GM21515 (cell line): ENCODE measurements around the gene MVB12B.
"Not testable (repeated sequence)": the region's sequence is repeated elsewhere in the genome, so short reads cannot be mapped to it uniquely, and the experiment has no call there.

Experiments used
- ATAC-seq: cut with Tn5 transposase; IDR thresholded peaks from one replicate; pipeline ENCODE4 v1.9.1; 2021; ENCODE audit not compliant: unreplicated experiment

MVB12B gene

DNA sequence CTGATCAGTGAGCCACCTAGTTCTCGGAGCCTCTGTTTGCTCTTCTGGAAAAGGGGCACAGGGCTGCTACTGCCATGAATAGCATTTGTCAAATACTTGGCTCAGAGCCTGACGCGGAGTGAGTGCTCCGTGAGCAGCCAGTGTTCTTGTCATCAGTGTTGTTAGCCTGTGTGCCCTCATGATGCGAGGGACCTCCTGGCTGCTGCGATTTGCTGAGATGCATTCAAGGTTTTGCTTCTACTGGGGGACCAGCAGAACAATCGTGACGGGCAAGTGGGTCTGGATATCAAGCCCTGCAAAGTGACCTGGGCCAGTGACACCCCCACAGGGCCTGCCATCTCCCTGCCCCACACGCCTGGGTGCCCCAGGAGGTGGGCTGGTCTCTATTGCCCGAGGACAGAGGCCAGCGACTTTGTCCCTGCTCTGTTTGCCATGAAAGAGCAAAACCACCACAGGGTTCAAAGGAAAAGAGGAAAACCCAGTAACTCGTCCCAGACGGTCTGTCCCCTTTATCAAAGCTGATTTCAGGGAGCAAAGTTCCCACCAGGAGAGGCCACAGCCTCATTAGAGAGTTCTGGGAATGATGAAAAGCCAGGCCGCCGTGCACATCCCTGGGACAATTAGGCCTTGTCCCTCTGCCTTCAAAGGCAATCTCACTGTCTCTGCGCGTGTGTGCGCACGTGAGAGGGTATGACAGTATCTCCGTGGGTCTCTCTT lies 200.6 kb downstream of the MVB12B start:
- ATAC-seq: no peak

DNA sequence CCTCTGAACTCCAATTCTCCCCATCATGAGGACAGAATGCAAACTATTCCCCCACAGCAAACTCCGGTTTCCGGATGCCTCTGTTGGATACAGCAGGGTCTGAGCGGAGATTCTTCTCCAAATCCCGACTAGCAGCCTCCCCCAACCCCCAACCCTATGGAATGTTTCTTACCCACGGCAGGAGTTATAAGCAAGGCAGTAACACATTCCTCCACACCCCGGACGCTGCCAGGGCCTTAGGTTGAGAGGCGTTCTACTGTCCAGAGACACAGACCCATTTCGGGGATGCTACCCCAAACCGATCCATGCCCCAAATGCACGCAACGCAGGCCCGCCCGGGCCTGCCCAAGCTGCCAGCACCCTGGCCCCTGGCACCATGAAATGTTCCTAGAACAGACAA lies 201.5 kb downstream of the MVB12B start:
- ATAC-seq: no peak

DNA sequence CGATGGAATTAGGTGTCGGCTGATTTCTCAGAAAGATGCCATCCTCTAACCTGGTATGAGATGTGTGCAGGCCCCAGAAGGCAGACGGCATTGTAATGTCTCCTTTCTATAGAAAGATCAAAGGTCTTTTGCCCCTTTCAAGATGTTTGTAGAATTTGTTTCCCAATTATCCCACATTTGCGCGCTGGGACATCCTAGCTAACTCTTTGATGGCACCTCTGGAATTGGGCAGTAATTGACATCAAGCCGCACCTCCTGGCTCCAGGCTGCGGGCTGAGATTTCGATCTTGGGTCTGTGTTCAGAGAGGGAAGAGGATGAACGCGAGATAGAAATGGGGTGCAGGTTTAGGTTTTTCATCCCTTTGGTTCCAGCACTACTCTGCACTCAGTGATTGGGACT lies 202.3 kb downstream of the MVB12B start:
- no peak for ATAC-seq

DNA sequence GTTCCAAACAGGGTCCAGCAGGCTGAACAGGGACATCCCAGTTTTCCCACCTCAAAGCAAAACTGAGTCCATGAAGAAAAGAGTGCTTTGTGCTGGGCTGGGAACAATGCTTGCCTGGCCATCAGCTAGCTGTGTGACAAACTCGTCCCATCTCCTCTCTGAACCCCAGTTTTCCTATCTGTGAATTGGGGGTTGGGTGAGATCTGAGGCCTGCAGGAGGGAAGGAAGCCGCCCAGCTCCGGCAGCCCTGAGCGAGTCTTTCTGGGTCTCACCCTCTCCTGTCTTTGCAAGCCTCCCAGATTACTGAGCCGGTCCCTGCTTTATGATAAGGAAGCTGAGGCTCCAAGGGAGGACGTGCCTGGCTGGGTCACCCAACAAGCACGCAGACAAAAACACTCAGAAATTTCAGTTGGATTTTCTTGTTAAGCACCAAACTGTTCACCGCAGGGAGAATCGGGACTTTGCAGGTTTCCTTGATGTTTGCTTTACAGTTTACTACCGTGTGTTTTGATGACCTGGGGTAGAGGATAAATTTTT lies 204.5 kb downstream of the MVB12B start:
- ATAC-seq: no peak

DNA sequence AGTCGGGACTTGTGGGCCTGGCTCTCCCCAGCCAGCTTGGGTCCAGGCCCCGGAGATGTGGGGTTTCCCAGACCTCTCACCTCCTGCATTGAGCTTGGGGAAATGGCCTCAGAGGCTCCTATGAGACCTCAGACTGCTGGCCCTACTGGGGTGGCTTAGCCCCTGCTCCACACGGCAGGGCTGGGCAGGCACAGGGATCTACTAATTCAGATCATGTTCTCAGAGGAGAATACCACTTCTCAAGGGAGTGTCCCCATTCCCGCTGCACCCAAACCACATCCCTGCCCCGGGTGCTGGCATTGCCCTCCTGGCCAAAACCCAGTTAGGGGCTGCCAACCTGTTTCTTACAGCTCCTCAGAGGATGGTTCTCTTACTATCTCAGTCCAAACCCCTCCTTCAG lies 205.0 kb downstream of the MVB12B start:
- no peak for ATAC-seq

DNA sequence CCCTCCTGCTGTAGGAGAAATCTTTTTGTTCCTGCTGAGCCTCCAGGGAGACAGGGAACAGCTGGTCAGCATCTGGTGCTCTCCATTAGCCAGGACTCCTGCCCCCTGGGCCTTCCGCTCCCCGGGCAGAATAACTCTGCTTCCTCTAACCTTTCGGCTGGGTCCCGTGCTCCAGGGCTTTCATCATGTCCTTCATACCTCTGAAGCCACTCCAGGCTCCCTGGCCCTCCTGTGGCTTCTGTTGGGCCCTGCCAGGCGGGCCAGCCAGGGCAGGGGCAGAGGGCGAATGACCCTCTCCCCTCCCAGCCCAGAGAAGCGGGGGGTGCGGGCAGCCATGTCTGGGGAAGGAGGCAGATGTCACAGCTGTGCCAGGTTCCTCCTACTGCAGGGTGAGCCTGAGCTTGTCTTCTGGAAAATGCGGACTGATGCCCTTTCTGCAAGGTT lies 205.4 kb downstream of the MVB12B start:
- ATAC-seq: no peak

DNA sequence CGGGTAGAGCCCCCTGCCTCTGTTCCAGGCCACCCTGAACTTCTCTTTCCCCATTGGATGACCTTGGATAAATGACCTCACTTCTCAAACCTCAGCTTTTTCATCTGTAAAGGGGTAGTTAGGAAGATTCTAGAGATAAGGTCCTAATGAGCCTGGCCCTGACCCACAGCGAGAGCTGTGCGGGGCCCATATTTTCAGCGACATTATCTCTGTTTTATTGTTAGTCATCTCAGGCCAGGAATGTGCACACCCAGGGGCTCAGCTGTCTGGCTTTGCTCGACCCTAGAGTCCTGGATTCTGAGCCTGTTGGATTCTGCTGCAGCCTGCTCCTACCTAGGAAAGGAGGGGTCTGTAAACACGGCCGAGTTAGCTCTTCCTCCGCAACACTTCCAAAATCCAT lies 205.9 kb downstream of the MVB12B start:
- ATAC-seq: no peak

DNA sequence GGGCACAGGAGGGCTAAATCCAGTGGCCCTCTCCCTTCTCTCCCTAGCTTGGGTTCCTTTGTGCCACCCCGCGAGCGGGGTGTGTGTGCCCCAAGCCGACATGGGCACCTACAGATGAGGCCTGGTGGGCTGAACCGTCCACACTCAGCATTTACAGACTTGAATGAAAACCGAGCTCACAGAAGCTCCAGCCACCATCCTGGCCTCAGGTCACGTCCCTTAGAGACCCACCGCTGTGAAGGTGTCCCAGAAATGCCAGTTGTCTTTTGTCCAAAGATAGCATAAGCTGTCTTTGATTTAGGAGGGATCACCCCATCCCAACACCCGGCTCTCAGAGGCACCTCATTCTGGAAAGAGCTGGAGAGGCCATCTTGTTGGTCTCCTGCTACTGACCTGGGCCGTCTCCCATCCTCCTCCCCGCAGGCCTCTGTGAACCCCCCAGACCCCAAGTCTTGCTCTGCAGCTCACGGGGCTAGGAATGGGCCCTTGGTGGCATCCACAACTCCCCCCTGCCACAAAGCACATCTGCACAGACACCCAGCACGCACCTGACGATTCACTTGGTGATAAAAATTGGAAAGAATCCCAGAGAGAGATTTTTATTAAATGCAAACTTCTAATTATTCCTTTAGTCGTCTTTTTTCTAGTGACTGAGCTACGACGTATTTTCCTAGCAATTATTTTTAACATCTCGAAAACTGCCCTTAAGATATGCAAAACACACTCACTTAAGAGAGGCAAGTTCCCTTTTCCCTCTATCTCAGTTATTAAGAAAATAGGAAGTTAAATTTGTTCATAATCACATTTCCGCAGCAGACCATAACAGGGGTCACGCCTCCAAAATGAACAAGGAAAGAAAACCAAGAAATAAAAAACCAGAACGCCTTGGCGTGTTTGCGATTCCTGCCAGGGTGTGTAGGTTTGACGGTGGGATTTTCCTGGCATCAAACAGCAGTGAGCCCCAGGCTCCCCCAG lies 206.6 kb downstream of the MVB12B start:
- ATAC-seq: no peak

DNA sequence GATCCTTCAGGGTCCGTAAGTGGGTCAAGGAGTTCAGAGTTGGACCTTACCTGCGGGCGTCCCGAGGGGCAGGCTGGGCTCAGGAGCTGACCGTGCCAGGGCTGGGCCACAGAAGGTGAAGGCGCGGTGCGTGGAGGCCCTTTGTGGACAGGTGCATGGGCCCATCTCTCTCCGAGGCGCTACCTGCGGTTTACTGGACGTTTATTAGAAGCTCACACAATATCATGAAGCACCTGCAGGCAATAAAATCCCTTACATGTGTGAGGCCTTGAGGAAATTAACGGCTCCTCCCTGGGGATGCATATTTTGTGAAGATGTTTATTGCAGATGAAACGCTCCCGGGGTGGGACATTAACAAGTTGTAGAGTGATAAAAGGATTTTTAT lies 207.3 kb downstream of the MVB12B start:
- ATAC-seq: no peak

DNA sequence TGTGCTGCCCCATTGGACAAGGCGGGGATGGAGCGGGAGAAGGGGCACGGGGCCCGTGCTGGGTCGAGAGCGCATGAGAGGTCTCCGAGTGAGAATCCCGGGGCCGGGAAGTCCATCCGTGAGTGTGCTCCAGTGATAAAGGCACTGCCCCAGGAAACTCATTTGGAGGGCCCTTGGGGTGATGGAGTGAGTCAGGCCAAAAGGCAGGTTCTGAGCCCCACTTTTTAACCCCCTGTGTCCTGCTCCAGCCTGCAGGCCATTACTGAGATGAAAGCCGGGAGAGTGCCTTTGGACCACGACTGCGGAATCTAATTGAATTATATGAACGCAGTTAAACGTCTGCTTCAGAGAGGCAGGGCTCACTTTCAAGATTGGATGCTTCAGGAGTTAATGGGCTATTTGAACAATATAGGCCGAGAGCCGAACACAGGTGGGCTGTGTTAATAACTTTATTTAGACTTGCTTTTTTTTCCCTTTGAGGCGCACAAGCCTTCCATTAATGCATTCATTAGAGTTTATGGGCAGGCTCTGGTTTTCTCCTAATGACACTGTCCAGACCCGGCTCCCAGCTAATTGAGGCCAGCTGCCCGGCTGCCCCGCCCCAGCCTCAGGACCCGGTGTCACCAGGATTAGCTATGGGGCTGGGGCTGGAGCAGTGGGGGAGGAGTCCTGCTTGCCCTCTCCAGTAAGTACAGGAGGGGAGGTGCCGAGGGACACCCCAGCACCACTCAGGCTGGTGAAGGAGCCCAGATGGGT lies 208.0 kb downstream of the MVB12B start:
- ATAC-seq: no peak

DNA sequence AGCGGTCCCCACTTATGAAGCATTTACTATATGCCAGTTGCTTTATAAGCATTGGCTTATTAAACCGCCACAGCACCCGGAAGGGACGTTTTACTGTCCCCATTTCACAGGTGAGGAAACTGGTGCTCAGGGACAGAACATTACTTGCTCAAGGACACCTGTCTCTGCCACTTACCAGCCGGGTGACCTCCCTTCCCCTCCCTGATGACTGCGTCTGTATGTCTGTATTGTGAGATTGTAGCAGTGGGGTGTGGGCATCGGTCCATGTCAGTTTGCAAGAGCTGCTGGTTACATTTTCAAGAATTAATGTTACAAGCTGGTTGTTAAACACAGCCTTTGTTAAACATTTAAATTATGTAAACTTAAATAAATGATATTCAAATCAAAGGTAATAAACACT lies 209.5 kb downstream of the MVB12B start:
- no peak for ATAC-seq

DNA sequence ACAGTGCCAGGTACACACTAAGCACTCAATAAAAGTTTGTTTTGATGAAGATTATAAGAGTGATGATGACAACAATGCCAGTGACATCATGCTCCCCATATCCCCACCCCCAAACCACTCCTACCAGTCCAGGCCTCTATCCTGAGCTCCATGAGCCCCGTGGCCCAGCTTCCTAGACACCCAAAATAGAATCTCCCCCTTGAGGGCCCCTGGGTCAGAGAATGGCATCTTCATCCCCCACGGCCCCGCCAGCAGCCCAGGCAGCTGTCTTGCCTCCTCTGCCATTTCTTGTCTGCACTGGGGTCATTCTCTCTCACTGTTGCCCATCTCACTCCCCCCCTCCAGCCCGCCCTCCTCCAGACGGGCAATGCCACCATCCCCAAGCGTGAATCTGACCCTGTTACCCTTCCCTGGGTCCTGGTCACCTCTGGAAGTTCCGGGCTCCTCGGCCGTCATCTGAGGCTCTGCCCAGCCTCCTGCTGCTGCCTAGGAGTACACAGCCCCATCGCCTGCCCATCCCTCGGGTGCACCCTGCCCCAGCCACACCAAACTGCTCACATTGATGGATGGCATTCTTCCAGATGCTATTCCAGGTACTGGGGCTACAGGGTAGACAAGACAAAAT lies 210.3 kb downstream of the MVB12B start:
- no peak for ATAC-seq

DNA sequence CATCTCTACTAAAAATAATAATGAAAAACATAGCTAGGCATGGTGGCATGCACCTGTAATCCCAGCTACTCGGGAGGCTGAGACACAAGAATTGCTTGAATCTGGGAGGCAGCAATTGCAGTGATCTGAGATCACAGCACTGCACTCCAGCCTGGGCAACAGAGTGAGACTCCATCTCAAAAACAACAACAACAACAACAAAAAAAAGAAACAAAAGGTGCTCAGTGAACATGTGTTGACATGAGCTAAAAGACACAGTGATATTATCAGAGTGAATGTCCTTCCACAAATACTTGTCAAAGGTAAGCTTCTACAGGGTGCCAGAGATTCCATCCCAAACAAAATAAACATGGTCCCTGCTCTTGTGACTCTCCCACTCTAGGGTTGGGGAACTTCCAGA lies 211.9 kb downstream of the MVB12B start:
- ATAC-seq: no peak

DNA sequence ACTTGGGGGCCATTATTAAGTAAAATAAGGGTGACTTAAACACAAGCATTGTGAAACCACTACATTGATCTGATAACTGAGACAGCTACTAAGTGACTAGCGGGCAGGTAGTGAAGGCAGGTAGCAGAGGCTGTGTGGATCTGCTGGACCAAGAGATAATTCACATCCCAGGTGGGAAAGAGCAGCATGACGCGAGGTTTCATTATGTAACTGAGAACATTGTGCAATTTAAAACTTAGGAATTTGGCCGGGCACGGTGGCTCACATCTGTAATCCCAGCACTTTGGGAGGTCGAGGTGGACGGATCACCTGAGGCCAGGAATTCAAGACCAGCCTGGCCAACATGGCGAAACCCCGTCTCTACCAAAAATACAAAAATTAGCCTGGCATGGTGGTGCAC lies 213.8 kb downstream of the MVB12B start:
- not testable (repeated sequence) for ATAC-seq

DNA sequence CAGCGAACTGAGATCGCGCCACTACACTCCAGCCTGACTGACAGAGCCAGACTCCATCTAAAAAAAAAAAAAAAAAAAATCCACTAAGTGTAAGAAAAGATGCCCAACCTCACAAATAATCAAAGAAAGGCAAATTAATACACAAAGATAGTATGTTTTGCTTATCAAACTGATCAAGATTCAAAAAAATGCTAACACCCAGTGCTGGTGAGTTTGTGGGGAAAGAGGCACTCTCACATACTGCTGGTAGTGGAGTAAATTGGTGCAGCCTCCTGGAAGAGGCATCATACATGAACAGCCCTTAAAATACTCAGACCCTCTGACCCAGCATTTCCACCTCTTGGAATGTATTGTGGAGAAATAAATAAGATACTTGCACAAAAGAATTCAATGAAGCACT lies 216.9 kb downstream of the MVB12B start:
- no peak for ATAC-seq

DNA sequence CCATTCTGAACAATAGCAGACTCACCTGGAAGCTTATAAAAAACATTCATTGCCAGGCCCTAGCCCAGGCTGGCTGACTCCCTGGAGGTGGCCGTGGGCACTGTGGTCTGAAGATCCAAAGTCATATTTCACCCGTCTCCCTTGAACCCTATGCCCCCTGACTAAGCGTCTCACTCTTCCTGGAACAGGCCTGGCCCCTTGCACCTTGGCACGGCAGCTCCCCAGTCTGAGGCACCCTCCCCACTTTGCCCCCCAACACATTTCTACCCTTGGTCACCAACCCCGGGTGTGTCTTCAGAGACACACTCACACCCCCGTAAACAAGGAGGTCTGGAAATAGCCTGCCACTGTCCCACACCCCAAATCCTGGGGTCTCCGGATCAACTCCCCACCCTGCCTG lies 218.5 kb downstream of the MVB12B start:
- ATAC-seq: no peak

DNA sequence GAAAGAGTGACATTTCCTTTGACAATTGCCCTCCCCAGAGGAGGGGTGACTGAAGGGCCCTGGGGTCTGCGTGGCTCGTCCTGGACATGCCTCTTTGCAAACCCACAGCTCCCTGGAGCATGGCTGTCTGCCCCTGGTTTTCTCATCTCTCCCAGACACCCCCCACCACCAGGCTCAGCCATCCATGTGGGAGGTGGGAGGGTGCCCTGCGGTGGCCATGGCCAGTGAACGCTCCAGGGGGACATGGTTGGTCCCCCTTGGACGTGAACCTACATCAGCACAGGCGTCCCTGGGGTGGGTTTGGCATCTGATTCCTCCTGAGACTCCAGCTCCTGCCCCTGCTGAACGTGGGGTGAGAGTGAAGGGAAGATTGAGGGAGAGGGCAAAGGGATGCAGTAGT lies 219.4 kb downstream of the MVB12B start:
- ATAC-seq: no peak

DNA sequence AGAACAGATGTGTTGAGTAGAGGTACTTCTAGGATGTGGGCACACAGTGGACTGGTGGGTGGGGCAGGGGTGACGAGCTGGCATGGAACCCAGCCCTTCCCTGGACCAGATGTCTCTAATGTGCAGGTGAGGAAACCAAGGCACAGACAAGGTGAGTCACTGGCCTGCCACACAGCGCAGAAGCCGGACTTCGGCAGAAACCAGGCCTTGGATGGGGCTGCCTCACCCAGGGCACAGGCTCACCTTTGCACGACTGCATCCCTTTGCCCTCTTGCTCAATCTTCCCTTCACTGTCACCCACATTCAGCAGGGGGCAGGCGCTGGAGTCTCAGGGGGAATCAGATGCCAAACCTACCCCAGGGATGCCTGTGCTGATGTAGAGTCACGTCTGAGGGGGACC lies 221.7 kb downstream of the MVB12B start:
- no peak for ATAC-seq

DNA sequence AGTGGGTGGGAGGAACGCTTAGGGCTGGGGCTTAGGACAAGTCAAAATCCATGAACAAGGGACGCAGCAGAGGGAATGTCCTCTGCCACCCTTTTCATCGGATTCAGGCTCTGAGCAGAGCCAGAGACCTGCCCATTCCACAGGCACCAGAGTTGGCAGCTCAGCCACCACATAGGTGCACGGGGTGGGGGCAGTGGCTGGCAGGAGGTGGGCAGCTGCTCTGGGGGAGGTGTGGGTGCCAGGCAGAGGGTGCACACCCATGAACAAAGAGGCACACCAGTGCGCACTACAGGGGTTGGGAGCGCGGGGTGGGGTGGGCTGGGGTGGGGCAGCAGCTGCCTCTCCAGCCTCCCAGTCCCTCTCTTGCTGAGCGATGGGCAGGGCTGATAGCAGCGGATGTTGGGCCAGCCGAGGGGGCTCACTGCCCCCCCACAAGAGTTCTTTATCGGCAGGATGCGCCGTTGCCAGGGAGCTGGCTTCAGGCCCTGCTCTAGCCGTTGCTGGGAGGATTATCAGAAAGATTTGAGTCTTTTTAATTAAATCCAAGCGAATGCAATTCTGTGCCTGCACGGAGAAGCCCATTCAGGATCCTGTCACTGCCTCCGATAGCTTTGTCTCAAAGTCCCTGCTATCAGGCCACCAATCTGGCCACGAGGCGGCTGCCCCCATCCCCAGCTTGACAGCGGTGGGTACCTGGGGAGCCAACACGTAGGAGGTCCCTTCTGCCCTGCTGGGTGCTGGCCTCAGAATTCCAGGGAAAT lies 222.8 kb downstream of the MVB12B start:
- ATAC-seq: no peak

DNA sequence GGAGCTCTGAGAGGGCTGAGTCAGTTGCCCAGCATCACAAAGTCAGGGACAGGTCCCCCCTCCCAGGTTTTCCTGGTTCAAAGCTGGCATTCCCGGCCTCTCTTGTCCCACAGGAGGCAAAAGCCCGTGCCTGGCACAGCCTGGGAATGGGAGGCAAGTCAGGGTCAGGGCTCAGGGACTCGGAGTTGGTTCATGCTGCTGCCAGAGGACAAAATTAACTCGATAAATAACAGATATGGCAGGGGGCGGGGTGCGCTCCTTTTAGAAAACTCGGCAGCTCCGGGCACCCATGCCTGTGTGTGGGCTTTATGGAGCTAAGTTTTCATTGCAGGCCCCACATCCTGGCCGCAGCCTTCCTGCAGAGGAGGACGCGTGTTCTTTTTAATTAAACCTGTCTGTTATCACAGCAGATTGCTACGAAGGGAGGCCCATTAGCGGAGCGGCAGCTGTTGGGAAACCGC lies 224.3 kb downstream of the MVB12B start:
- no peak for ATAC-seq
